Fibroblast of villous mesenchyme (primary cell): ENCODE data around the gene UBAC1. TPM values are rescaled to one million over a fixed set of nuclear protein-coding genes. Genes with fewer than 3 reads are reported as not detected.

Source experiments
- DNase-seq: peaks from one replicate; pipeline ENCODE4 v3.0.0-alpha.2; 2010; ENCODE audit warnings: low read depth
- H3K4me3 ChIP-seq: 2 replicates; pipeline ENCODE4 v1.5.1; 2011; ENCODE audit warnings: low read depth, mild to moderate bottlenecking, low read length
- CTCF ChIP-seq: IDR thresholded peaks from 2 replicates; pipeline ENCODE4 v1.5.1; 2012; ENCODE audit warnings: low read depth, mild to moderate bottlenecking, low read length; ENCODE audit not compliant: insufficient read depth
- total RNA-seq: library from RNA; depleted of rRNA; stranded (reverse); fragments of >200 nt; gene quantifications from 2 replicates; pipeline ENCODE4 v1.2.3, GENCODE V29; 2012

Gene UBAC1
- total RNA-seq, 1 donor: 27.6 TPM

DNA sequence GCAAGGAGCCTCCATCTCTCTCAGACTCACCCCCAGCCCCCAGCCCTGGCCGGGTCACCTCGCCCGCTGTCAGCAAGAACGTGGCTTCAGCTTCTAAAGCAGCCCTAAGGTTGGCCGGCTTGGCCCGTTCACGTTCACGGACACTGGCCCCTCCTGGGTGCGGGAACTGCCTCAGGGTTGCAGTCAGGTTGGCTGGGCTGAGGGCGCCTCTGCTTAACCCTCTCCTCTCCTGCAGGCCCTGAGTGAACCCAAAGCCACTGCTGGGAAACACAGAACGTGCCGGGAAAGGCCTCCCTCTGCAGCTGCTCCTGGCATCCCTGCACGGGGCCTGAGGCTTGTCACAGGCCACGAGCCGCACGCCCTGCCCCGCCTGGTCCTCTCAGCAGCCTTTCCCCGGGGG, 40.1 kb upstream of the UBAC1 start:
- no peak overlapping the region for H3K4me3 ChIP-seq
- DNase-seq: no peak
- TF ChIP-seq CTCF: no peak

DNA sequence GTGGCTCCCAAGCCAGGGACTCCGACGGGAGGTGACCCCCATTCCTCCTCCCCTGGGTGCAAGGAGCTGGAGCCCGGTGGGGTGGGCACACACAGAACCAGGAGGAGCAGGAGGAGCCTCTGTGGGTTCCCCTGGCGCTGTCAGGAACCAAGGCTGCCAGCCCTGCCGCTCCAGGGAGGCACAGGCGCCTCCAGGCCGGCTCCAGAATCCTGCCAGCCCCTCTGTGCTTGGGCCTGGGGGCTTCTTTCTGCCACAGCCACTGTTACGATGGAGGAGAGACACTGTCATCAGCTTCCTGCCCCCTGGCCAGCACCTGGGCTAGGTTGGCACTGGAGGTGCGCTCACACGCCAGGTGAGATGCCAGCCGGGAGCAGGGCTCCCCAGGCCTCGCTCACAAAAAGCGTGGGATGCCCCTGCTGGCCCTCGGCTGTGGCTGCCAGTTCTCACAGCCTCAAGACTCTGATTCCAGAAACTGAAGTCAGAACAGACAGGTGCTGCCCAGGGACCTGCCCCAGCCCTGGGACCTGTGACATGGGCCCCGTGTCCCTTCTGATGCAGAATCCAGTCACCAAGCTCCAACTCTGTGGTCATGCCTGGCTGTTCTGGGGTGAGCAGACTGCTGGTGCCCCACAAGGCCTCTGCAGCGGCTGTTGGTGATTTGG, 37.4 kb upstream of the UBAC1 start:
- no peak for TF ChIP-seq CTCF
- DNase-seq: no peak
- H3K4me3 ChIP-seq: no peak overlapping the region

GRCh38 chr9:135998016-135998380, 36.8 kb upstream of the UBAC1 start:
- no peak overlapping the region for H3K4me3 ChIP-seq
- no peak for DNase-seq
- no peak for TF ChIP-seq CTCF

DNA sequence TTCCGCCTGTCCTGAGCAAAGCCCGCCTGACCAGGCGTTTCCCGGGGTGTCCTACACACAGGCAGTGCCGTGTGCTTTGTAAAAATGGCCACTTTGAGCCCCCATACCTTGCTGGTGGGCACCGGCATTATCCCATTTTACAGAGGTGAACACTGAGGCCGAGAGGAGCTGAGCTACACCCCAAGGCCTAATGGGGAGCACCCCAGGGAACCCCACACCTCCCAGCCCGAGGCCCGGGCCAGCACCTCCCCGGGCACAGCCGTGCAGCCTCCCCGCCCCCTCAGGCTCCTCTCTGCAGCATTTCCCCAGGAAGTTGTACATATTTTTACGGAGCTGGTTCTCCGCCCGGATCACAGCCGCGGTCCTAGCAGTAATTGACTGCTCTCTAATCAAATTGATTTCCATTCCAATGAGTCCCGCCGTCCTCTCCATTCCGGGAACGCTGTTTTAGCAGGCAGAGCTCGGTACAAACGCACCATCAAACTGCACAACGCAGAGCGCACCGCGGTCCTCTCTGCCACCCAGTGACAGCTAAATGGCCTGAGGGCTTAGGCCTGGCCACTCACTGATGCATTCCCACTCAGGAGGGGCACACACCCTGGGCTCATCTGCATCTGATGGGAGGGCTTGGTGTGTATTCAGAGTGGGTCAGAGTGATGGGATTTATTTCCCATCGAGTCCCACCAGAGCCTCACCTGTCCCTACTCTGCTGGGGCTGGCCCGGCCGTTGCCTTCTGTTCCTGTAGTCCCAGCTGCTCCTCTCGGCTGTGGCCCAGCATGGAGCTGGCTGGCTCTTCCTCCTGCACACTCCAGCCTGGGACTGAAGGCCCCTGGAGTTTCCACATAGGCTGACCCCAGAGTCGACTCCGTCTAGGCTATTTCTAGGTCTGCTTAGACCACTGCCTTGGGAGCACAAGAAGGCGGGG, 36.2 kb upstream of the UBAC1 start:
- no peak overlapping the region for H3K4me3 ChIP-seq
- TF ChIP-seq CTCF: no peak
- no peak for DNase-seq

- no peak for TF ChIP-seq CTCF
- DNase-seq: no peak
- H3K4me3 ChIP-seq: no peak overlapping the region
Measured at GRCh38 chr9:135995816-135996215, 34.6 kb upstream of the UBAC1 start.

DNA sequence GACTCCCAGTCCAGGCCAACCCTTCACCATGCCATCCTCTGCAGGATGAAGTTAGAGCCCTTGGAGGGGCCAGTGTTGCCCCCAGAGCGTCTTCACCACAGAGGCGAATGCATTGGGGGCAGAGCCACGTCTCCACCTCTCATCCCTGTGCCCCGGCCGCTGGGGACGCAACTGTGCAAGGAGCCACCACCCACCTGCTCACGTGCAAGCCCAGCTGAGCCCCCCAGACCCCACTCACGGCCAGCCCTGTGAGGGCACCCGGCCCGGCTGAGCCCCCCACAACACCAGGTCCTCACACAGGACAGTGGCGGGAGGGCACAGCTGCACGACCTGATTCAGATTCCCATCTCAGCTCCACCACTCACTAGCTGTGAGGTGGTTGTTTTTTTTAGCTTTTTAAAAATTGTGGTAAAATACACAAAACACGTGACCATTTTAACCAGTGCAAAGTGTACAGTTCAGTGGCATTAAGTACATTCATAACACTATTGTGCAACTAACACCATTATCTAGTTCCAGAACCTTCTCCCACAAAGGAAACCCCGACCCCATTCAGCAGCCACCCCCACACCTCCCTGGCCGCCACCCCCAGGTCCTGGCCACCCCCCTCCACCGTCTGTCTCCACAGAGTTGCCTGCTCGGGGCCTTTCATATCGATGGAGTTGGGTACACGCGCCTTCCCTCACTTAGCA, 33.5 kb upstream of the UBAC1 start:
- no peak for TF ChIP-seq CTCF
- no peak overlapping the region for H3K4me3 ChIP-seq
- peak; percentile 33 for DNase-seq
